ENCODE measurements around the gene OSBPL6. TPM values are rescaled to one million over a fixed set of nuclear protein-coding genes. Genes with fewer than 3 reads are reported as not detected.

The OSBPL6 gene
- total RNA-seq, 1 experiment from 2014 or later: 4.6 TPM

GRCh38 chr2:178243961-178244360 lies 49.6 kb downstream of the OSBPL6 start:
- Histone ChIP-seq H3K4me2 (ENCODE audit: insufficient read depth, insufficient read length, low read length) (no peak overlapping the region), H3K27ac (ENCODE audit: insufficient read length, low read depth, low read length) (no peak overlapping the region), H3K56ac (ENCODE audit: insufficient read length, low read depth, low read length) (no peak overlapping the region), H3K9me3 (ENCODE audit: control insufficient read depth, low read depth, low read length) (no peaks in the 10 kb centered on the region), H4K91ac (ENCODE audit: insufficient read length, low read depth, low read length) (no peak overlapping the region), H3K23ac (ENCODE audit: insufficient read length, low read depth, low read length) (no peak overlapping the region), H2BK15ac (ENCODE audit: low read depth, low read length) (no peak overlapping the region), H3K18ac (ENCODE audit: insufficient read length, low read depth, low read length) (no peak overlapping the region), H3K23me2 (ENCODE audit: insufficient read length, low read depth, low read length, poor library complexity, severe bottlenecking) (no peaks in the 10 kb centered on the region), H2AFZ (ENCODE audit: low read length) (no peak overlapping the region), H2BK120ac (ENCODE audit: low read depth, low read length, poor library complexity, severe bottlenecking) (no peak overlapping the region), H2BK20ac (ENCODE audit: low read depth, low read length, poor library complexity, severe bottlenecking) (no peak overlapping the region), H2BK12ac (ENCODE audit: insufficient read length, low read depth, low read length) (no peak overlapping the region), H4K5ac (ENCODE audit: insufficient read length, low read depth, low read length) (no peak overlapping the region), H3K9ac (ENCODE audit: extremely low read depth, insufficient read length, low read length) (no peak overlapping the region), H3K4ac (ENCODE audit: low read depth, low read length) (no peak overlapping the region), H4K20me1 (ENCODE audit: control insufficient read depth, insufficient read depth, insufficient read length) (no peaks in the 10 kb centered on the region), H4K8ac (replicated peaks; ENCODE audit: insufficient read length, low read depth, low read length) (no peak overlapping the region), H3T11ph (ENCODE audit: low read length) (no peak overlapping the region), H3K27me3 (ENCODE audit: insufficient read depth, low read length) (no peaks in the 10 kb centered on the region), H3K79me2 (ENCODE audit: insufficient read depth, low read length) (no peaks in the 10 kb centered on the region), H3K79me1 (ENCODE audit: insufficient read depth, low read depth, low read length, poor library complexity, severe bottlenecking) (no peaks in the 10 kb centered on the region), H2AK5ac (ENCODE audit: insufficient read length, low read length) (no peak overlapping the region), H3K4me1 (ENCODE audit: insufficient read depth, low read length) (no peaks in the 10 kb centered on the region), H2BK5ac (ENCODE audit: insufficient read length, low read length) (no peak overlapping the region), H3K14ac (ENCODE audit: insufficient read depth, low read length) (no peak overlapping the region)
- H3K9me3 Mint-ChIP-seq: no peaks in the 10 kb centered on the region
- no peaks in the 10 kb centered on the region for H3K27me3 Mint-ChIP-seq (ENCODE audit: low read depth)
- H3K4me1 Mint-ChIP-seq: peaks cover 2 to 5% of the 10 kb centered on the region in 2 experiments
- H3K4me3 Mint-ChIP-seq: no peak overlapping the region
- H3K36me3 Mint-ChIP-seq (ENCODE audit: insufficient read depth in 1 of 3, low read depth in 3 of 3): no peaks in the 10 kb centered on the region
- no CpG with 5 or more reads among the region's 1 CpG for WGBS (ENCODE audit: extremely low coverage, insufficient read length, low lambda C conversion rate)
- DNase-seq: no peak
- no peak overlapping the region for H3K27ac Mint-ChIP-seq
- TF ChIP-seq CTCF (conservative IDR thresholded peaks at IDR 0.05): no peak

Data from H9 (cell line).